Activated CD4-positive, CD25-positive, alpha-beta regulatory T cell treated with anti-CD3 and anti-CD28 coated beads, Interleukin-2, amount 50 U/mL, for 16 hours (primary cell): ENCODE results near the gene ZSWIM6.

ENCODE experiments used
- DNase-seq: peaks from one replicate; pipeline ENCODE4 v3.0.0-alpha.2; 2020; ENCODE audit warnings: low read depth, low spot score

The ZSWIM6 gene

GRCh38 chr5:61441742-61442141, 109.7 kb downstream of the ZSWIM6 start:
- no peak for DNase-seq

- DNase-seq, result no peak
Measured at GRCh38 chr5:61447780-61448495, 115.9 kb downstream of the ZSWIM6 start.

- DNase-seq, result no peak
Measured at GRCh38 chr5:61449804-61450492, 117.9 kb downstream of the ZSWIM6 start.

- DNase-seq, result no peak
Measured at GRCh38 chr5:61450493-61451279, 118.6 kb downstream of the ZSWIM6 start.

- no peak for DNase-seq
Measured at GRCh38 chr5:61455179-61456006, 123.3 kb downstream of the ZSWIM6 start.

GRCh38 chr5:61460471-61460870, 128.4 kb downstream of the ZSWIM6 start:
- DNase-seq, result no peak

- DNase-seq, result no peak
Measured at GRCh38 chr5:61461417-61461816, 129.4 kb downstream of the ZSWIM6 start.

- no peak for DNase-seq
Measured at GRCh38 chr5:61461926-61462325, 129.9 kb downstream of the ZSWIM6 start.

GRCh38 chr5:61463596-61463995, 131.5 kb downstream of the ZSWIM6 start:
- DNase-seq, result no peak

GRCh38 chr5:61464512-61464911, 132.5 kb downstream of the ZSWIM6 start:
- no peak for DNase-seq

- no peak for DNase-seq
Measured at GRCh38 chr5:61465066-61465465, 133.0 kb downstream of the ZSWIM6 start.

GRCh38 chr5:61465496-61465895, 133.4 kb downstream of the ZSWIM6 start:
- no peak for DNase-seq

GRCh38 chr5:61466017-61466416, 134.0 kb downstream of the ZSWIM6 start:
- DNase-seq, result no peak

GRCh38 chr5:61467766-61468482, 135.9 kb downstream of the ZSWIM6 start:
- DNase-seq, result no peak

GRCh38 chr5:61468483-61468865, 136.4 kb downstream of the ZSWIM6 start:
- no peak for DNase-seq

- no peak for DNase-seq
Measured at GRCh38 chr5:61471352-61471751, 139.3 kb downstream of the ZSWIM6 start.

- no peak for DNase-seq
Measured at GRCh38 chr5:61472172-61472958, 140.3 kb downstream of the ZSWIM6 start.

- DNase-seq, result no peak
Measured at GRCh38 chr5:61474746-61475145, 142.7 kb downstream of the ZSWIM6 start.

- no peak for DNase-seq
Measured at GRCh38 chr5:61477788-61478187, 145.7 kb downstream of the ZSWIM6 start.
